Measurements from ENCODE around the gene OR3A2.

OR3A2 gene

DNA sequence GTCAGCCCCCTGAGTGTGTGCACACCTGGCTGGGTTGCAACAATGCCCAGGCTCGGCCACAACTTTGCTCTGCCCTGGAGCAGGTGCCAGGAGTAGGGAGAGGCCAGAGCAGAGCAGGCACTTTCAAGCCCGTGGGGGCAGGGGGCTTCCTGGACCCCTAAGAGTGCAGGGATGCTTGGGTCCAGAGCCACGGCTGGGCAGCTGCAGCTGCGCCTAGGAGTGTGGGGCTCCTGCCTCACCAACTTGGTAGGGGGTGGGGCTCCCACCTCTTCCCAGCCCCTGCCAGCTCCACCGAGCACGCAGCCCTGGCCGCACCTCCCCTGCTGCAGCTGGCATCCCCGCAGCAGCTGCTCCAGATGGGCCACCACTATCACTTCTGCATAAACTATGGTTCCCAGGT is 7.8 kb downstream of the OR3A2 start:
- TF ChIP-seq YY1 (IDR thresholded peaks at IDR 0.05; ENCODE audit: low read depth) (no peak), TAF1 (IDR thresholded peaks at IDR 0.05; ENCODE audit: low read depth) (no peak), ZBTB7A (IDR thresholded peaks at IDR 0.05; ENCODE audit: low read depth) (no peak), CEBPB (IDR thresholded peaks at IDR 0.05) (no peak), FOXM1 (IDR thresholded peaks at IDR 0.05; ENCODE audit: borderline replicate concordance, low read depth) (no peak)
- TF ChIP-seq, protein P1, sequence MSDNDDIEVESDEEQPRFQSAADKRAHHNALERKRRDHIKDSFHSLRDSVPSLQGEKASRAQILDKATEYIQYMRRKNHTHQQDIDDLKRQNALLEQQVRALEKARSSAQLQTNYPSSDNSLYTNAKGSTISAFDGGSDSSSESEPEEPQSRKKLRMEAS (IDR thresholded peaks at IDR 0.05): no peak
- TF ChIP-seq, protein P2, sequence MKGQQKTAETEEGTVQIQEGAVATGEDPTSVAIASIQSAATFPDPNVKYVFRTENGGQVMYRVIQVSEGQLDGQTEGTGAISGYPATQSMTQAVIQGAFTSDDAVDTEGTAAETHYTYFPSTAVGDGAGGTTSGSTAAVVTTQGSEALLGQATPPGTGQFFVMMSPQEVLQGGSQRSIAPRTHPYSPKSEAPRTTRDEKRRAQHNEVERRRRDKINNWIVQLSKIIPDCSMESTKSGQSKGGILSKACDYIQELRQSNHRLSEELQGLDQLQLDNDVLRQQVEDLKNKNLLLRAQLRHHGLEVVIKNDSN (IDR thresholded peaks at IDR 0.05): no peak

DNA sequence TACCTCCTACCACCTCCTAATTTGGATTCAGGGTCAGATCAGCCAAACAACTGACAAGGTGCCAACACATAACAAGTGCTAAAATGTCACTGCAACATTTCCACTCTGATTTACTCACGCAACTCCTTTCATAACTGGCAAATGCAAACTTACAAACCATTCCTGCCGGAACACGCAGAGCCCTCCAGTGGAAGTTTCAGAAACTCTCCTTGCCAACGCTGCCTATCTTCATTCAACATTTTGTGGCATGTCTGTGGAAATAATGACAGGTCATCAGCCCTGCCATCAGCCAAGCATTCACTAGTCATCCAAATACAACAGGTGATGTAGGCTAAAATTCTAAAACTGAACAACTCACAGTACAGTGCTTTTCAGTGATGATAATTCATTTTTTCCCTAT is 50.2 kb downstream of the OR3A2 start:
- TF ChIP-seq RAD21 (IDR thresholded peaks at IDR 0.05; ENCODE audit: low read depth): peak; percentile 10; the same call in 1 of the 2 replicates
- no peak for TF ChIP-seq NFIC (IDR thresholded peaks at IDR 0.05)

DNA sequence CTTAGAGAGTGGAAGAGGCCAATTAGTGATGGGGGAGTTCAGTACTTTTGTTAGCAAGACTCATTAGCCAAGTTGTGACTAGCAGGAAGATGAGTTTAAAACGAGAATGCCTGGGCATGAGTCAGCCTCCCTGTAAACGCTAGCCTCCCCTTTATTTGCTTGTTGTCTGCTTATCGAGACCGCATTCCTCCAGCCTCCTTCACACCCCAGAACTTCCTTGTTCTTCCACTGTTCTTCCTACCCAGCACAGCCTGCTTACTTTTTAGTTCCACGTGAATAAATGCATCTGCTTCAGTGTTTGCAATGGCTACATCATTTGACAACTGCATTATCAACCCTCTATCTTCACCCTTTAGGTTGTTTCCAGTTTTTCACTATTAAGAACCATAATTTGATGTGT is 67.8 kb downstream of the OR3A2 start:
- no peak for TF ChIP-seq CREB1 (IDR thresholded peaks at IDR 0.05; ENCODE audit: low read depth)
- TF ChIP-seq TAF1 (IDR thresholded peaks at IDR 0.05; ENCODE audit: low read depth): no peak
- TF ChIP-seq FOXM1 (IDR thresholded peaks at IDR 0.05; ENCODE audit: borderline replicate concordance, low read depth): no peak
- TF ChIP-seq YY1 (IDR thresholded peaks at IDR 0.05; ENCODE audit: low read depth): no peak
- TF ChIP-seq NFIC (IDR thresholded peaks at IDR 0.05): no peak
- no peak for TF ChIP-seq CEBPB (IDR thresholded peaks at IDR 0.05)
- TF ChIP-seq EGR1 (IDR thresholded peaks at IDR 0.05): no peak
- TF ChIP-seq, protein P2 (IDR thresholded peaks at IDR 0.05): no peak
- TF ChIP-seq, protein P3, sequence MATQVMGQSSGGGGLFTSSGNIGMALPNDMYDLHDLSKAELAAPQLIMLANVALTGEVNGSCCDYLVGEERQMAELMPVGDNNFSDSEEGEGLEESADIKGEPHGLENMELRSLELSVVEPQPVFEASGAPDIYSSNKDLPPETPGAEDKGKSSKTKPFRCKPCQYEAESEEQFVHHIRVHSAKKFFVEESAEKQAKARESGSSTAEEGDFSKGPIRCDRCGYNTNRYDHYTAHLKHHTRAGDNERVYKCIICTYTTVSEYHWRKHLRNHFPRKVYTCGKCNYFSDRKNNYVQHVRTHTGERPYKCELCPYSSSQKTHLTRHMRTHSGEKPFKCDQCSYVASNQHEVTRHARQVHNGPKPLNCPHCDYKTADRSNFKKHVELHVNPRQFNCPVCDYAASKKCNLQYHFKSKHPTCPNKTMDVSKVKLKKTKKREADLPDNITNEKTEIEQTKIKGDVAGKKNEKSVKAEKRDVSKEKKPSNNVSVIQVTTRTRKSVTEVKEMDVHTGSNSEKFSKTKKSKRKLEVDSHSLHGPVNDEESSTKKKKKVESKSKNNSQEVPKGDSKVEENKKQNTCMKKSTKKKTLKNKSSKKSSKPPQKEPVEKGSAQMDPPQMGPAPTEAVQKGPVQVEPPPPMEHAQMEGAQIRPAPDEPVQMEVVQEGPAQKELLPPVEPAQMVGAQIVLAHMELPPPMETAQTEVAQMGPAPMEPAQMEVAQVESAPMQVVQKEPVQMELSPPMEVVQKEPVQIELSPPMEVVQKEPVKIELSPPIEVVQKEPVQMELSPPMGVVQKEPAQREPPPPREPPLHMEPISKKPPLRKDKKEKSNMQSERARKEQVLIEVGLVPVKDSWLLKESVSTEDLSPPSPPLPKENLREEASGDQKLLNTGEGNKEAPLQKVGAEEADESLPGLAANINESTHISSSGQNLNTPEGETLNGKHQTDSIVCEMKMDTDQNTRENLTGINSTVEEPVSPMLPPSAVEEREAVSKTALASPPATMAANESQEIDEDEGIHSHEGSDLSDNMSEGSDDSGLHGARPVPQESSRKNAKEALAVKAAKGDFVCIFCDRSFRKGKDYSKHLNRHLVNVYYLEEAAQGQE (IDR thresholded peaks at IDR 0.05; ENCODE audit: low read depth): no peak
- TF ChIP-seq EP300 (IDR thresholded peaks at IDR 0.05; ENCODE audit: borderline replicate concordance): no peak
- TF ChIP-seq ZBTB7A (IDR thresholded peaks at IDR 0.05; ENCODE audit: low read depth): no peak
- TF ChIP-seq RAD21 (IDR thresholded peaks at IDR 0.05; ENCODE audit: low read depth): no peak
- no peak for TF ChIP-seq TCF12 (IDR thresholded peaks at IDR 0.05; ENCODE audit: low read depth)
- TF ChIP-seq, protein P1 (IDR thresholded peaks at IDR 0.05): no peak
- no peak for TF ChIP-seq TEAD4 (IDR thresholded peaks at IDR 0.05)

DNA sequence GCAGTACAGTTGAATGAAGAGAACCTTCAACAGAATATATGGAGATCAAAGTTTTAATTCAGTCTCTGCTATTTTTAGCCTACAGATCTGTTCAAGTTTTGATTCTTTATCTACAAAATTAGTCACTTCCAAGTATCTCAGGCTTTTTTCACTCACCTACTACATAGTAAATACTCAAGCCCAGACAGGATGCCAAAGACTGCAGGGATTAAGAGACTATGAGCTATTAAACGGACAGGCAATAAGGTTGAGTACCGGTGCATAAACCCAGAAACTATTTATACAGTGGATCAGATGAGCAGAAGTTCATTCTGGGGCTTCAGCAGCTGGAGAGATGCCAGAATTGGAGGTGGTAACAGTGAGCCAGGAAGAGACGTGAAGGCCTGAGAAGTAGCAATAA is 69.3 kb downstream of the OR3A2 start:
- no peak for TF ChIP-seq ZBTB7A (IDR thresholded peaks at IDR 0.05; ENCODE audit: low read depth)
- no peak for TF ChIP-seq FOXM1 (IDR thresholded peaks at IDR 0.05; ENCODE audit: borderline replicate concordance, low read depth)
- TF ChIP-seq, protein P3 (IDR thresholded peaks at IDR 0.05; ENCODE audit: low read depth): no peak
- TF ChIP-seq, protein P1 (IDR thresholded peaks at IDR 0.05): no peak
- TF ChIP-seq TEAD4 (IDR thresholded peaks at IDR 0.05): no peak
- TF ChIP-seq CREB1 (IDR thresholded peaks at IDR 0.05; ENCODE audit: low read depth): no peak
- TF ChIP-seq, protein P2 (IDR thresholded peaks at IDR 0.05): no peak
- TF ChIP-seq RAD21 (IDR thresholded peaks at IDR 0.05; ENCODE audit: low read depth): no peak

DNA sequence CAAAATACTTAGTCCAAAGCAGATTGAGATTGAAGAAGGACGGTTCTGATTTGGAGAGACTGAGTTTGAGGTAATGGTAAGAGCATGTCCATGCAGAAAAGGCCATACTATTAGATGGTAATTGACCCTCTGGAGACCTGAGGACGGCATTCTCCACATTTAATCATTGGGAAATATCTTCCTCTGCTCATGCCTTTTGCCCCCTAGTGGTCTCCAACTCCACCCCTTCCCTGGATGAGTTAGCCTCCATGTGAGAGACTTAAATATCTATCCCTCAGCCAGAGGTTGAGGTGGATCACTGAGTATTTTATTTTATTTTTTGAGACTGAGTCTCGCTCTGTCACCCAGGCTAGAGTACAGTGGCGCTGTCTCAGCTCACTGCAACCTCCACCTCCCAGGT is 77.5 kb downstream of the OR3A2 start:
- TF ChIP-seq, protein P1 (IDR thresholded peaks at IDR 0.05): no peak
- TF ChIP-seq, protein P3 (IDR thresholded peaks at IDR 0.05; ENCODE audit: low read depth): no peak
- TF ChIP-seq RAD21 (IDR thresholded peaks at IDR 0.05; ENCODE audit: low read depth) (no peak), TEAD4 (IDR thresholded peaks at IDR 0.05) (no peak), CREB1 (IDR thresholded peaks at IDR 0.05; ENCODE audit: low read depth) (no peak), ZBTB7A (IDR thresholded peaks at IDR 0.05; ENCODE audit: low read depth) (no peak), TCF12 (IDR thresholded peaks at IDR 0.05; ENCODE audit: low read depth) (no peak), EGR1 (IDR thresholded peaks at IDR 0.05) (no peak), EP300 (IDR thresholded peaks at IDR 0.05; ENCODE audit: borderline replicate concordance) (no peak), NFIC (IDR thresholded peaks at IDR 0.05) (no peak), YY1 (IDR thresholded peaks at IDR 0.05; ENCODE audit: low read depth) (no peak)
